Measurements from ENCODE around the gene INPP5A.
"Not testable (repeated sequence)": the region's sequence is repeated elsewhere in the genome, so short reads cannot be mapped to it uniquely, and the experiment has no call there.

Gene INPP5A

DNA sequence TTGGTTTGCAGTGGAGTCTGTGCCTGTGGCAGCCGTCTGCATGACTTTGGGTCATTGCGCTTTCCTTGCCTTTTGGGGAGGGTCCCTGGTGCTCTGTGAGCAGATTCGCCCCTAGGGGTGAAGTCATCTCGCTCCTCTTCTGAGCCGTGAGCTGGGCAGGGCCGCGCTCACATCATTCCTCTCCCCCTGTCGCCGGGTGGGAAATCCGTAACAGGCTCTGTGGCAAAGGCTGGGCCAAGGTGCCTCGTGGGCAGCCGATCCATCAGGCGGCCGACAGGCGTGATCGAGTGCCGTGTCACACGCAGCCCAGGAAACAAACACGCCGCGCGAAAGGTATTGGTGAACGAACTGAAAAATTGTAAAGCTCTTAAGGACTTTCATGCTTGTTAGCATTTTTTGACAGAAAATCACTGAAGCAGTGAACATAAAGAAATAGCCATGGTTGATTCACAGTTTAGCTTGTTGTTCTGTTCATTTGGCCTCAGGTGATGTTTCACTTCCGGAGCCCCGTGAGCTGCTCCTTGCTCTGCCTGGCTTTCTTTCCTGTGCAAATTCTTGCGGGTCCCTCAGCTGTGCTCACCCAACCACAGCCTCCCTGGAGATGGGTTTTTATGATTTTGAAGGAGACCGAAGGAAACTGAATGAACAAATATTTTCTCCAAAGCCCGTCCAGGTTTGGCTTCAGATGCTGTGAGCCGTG lies 126.2 kb downstream of the INPP5A start:
- no peak for DNase-seq

- DNase-seq, result no peak
Observed at GRCh38 chr10:132664407-132664806, 126.8 kb downstream of the INPP5A start.

- DNase-seq, result no peak
Observed at GRCh38 chr10:132664883-132665282, 127.3 kb downstream of the INPP5A start.

- peak; percentile 24 to 34 for DNase-seq
Observed at GRCh38 chr10:132665946-132666704, 128.5 kb downstream of the INPP5A start.

GRCh38 chr10:132666705-132667341 lies 129.2 kb downstream of the INPP5A start:
- DNase-seq, result no peak

- no peak for DNase-seq
Observed at GRCh38 chr10:132667342-132668047, 129.9 kb downstream of the INPP5A start.

DNA sequence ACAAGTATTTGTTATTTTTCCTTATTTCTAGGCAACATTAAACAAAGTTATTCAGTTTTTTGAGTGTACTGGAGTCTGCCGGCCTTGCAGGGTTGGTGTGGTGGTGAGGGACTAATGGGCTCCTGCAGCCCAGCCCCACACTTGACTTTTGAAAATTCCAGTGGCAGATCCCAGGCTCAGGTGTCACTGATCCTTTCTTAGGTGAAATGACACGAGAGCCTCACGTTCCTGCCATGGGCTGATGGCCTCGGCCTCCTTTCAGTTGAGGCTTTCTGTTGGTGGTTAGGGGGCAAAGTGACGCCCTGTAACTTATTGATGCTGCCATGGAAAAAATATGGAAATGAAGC lies 130.4 kb downstream of the INPP5A start:
- DNase-seq, result no peak

DNA sequence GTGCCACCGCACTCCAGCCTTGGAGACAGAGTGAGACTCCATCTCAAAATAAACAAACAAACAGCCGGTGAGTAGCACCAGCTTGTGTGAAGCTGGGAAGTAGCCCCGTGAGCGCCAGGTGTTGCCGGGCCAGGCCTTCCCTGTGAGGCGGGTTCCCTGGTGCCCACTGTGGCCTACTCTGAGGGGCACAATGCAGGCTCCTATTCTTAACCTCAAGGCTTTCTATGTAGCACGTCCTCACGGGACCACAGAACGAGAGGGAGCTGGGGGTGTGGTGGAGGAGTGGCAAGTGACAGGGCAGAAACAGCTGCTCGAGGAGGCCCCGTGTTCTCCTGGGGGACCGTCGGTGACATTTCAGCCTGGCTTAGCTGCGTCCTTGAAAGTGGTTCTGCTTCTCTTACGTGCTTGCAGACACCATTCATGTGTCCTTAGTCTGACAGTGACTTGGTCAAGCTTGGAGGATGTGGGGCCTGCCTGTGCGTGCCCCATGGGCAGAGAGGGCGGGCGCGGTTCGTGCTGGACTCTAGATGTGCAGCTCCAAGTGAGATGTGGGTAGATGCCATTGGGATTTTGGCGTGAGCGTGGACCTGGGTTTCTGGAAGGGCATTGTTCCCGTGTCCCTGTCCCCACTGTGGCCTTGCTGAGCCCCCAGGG lies 131.7 kb downstream of the INPP5A start:
- DNase-seq, result no peak

DNA sequence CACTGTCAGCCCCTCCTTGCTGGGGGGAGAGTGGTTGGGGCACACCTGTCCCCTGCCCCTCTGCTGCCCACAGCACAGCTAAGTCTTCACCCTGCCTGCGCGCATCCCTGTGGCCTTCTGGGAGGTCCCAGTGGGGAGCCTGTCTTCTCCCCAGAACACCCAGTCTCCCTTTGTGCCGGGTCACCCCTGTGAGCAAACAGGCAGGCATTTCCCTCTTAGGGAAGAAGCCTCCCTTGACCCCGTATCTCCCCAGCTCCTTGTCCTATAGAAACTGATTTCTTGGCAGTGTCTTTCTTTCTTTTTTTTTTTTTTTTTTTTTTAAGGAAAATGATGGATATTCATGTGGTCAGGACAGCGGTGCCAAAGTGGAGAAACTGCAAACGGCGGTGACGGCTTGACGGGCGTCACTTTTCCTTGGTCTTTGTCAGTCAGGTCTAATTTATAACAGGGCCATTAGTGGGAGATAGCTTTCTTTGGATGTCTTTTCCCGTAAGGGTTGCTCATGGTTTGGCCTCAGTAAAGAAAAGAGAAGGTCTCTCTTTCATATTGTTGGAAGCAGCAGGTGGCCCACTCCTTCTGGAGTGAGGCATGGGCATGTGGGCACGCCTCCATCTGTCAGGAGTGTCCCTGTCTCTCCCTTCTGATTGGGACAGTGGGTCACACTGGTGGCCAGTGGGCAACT lies 133.1 kb downstream of the INPP5A start:
- DNase-seq, result no peak

GRCh38 chr10:132671228-132672154 lies 133.9 kb downstream of the INPP5A start:
- DNase-seq, result peak; percentile 24 to 31

- not testable (repeated sequence) for DNase-seq
Observed at GRCh38 chr10:132673746-132674145, 136.2 kb downstream of the INPP5A start.

DNA sequence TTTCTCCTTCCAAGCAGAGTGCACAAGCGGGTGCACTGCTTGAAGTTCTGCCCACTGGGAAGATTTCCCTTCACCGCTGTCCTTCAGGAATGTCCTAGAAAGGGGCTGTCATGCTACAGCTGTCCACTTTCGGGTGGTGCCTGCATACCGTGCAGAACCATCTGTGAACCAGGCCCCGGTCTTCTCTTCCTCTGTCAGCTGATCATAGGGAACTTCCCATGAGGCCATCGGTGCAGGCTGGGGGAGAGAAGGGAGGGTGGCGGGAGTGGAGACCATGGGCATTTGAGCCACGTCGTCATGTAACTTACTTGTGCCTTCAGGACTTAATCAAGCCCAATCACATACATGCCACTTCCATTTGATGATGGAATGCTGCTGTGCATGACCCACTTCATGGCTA lies 136.7 kb downstream of the INPP5A start:
- no peak for DNase-seq

DNA sequence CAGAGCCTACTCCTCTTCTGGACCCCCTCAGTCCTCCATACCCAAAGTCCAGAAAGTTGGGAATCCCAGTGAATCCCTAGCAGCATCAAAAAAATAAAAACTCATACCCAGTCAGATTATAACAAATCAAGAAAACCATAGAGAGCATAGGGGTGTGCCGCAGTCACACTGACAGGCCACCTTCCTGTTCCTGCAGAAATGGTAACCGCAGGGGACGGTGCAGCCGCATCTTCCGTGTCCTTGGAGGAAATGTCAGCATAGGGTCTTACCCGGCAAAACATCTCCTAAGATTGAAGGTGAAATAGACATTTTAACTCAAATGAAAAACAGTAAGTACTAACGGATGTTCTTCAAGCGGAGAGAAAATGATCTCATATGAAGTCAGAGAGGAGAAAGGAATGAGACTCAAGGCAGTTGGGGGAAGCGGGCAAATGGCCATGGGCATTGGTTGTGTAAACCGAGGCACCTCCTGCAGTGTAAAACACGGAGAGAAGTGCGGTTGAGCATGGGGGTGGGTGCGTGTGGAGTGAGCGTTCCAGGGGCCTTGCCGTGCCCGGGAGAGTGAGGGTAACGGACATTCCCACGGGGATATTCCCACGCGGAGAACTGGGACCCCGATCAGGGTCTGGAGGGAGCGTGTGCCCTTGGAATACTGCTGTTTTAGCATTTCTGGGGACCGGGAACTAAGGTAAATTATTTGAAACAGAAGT lies 137.6 kb downstream of the INPP5A start:
- no peak for DNase-seq

GRCh38 chr10:132676193-132676891 lies 138.8 kb downstream of the INPP5A start:
- DNase-seq, result no peak

DNA sequence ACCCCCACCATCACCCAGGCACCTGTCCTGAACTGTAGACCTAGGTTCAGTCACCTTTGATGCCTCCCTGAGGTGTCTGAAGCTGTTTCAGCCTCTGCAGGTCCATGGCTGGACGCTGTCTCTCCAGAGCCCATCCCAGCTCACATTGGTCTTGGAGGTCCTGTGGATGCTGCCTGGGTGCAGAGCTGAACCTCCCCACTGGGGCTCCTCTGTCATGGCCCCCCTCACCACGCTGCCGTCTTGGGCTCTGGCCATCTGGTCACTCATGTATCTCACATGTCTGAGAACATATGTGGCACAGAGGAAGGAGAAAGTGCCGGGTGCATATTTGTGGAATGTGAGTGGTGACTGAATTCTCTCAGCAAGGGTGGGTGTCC lies 139.5 kb downstream of the INPP5A start:
- no peak for DNase-seq

- no peak for DNase-seq
Observed at GRCh38 chr10:132677473-132678227, 140.1 kb downstream of the INPP5A start.

GRCh38 chr10:132678436-132679216 lies 141.0 kb downstream of the INPP5A start:
- DNase-seq, result no peak

- DNase-seq, result no peak
Observed at GRCh38 chr10:132679217-132679595, 141.6 kb downstream of the INPP5A start.
